GM18526 (cell line): ENCODE data around the gene GRK3.

Experiments used
- POLR2A ChIP-seq: IDR thresholded peaks from 3 replicates; pipeline ENCODE4 v1.6.1; 2011; ENCODE audit not compliant: insufficient read length; ENCODE audit errors: extremely low read depth

GRK3 gene

DNA sequence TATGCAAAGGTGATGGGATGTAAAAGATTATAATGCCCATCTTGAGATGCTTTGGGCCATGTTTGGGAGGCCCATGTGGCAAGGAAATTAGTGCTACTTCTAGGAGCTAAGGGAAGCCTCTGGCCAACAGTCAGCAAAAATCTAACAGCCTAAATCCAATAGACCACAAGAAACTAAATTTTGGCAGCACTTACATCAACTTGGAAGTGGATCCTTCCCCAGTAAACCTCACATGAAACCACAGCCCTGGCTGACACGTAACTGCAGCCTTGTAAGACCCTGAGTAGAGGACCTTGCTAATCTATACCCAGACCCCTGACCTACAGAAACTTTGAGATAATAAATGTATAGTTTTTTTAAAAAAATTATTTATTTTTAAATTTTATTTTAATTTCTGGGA, 13.1 kb upstream of the GRK3 start:
- no peak for TF ChIP-seq POLR2A

DNA sequence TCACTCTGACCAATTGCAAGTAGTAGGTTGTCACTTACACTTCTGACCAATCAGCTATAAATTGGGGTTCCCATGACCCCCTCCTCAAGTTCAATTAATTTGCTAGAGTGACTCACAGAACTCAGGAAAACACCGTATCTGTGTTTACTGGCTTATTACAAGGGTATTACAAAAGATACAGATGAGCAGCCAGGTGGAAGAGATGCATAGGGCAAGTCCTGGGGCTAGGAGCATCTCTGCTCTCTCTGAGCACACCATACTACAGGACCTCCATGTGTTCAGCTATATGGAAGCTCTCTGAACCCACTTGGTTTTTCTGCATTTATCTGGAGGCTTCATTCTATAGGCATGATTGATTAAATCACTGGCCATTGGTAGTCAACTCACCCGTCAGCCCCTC, 11.3 kb upstream of the GRK3 start:
- TF ChIP-seq POLR2A = no peak

DNA sequence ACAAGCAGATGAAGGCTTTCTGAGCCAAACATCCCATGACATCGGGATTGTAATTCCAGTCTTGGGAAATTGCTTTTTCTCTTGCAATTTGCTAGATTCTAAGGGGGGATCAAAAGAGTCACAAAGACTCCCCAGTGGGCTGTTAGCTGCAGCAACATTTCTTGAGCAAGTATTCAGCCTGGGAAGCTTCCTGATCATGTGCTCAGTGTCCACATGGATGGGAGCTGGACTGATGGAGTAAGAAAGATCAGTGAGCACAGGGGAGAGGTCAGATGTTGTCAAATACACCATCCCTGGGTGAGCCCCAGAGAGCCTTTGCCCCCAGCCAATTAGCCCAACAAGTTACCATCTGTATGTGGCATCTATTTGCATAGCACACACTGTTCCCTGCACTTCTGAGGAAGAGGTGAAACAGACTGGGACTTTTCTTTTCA, 10.2 kb upstream of the GRK3 start:
- no peak for TF ChIP-seq POLR2A

DNA sequence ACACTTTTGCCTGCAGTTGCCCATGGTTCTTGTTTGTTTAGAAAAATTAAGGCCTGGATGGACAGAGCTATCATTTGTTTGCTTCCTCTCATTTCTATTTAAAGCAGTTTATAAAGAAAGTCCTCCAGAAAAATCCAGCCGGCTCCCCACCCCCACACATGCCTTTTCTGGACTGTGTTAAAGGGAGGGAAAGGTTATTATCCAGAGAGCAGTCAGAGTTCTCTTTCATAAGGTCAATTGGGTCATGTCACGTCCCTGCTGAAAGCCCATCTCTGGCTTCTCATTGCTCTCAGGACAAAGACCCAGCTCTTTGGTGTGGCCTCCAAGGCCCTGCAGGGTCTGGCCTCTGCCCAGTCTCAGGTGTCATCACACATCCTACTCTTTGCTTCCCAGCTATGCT, 9.8 kb upstream of the GRK3 start:
- no peak for TF ChIP-seq POLR2A

DNA sequence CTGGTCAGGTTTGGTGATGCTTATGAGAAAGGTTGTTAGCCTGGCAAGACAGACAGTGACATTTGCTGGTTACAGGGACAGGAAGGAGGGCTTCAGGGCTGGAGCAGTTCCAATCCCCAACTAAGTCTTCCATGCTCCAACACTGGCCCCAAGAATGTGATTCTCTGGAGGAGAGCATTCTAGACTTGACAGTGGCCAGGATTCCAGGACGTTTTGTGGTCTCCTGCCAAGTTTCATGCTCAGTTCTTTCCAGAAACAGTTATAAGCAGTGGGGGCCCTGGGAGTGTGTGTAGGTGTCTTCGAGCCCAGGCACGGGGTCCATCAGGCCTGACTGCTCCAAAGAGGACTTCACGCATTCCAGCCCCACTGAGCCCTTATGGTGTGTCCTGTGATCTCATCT, 8.9 kb upstream of the GRK3 start:
- no peak for TF ChIP-seq POLR2A

DNA sequence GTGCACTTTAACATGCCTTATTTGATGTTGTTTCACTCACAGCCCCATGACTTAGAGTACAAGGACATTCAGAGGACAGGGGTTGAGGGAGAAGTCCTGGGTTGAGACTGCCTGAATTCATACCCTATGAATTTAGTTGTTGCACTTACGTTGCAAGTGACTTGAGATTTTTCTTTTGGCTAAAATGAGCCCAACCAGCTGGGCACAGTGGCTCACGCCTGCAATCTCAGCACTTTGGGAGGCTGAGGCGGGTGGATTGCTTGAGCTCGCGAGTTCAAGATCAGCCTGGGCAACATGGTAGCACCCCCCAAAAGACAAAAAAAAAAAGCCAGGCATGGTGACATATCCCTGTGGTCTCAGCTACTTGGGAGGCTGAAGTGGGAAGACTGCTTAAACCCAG, 7.3 kb upstream of the GRK3 start:
- no peak for TF ChIP-seq POLR2A

DNA sequence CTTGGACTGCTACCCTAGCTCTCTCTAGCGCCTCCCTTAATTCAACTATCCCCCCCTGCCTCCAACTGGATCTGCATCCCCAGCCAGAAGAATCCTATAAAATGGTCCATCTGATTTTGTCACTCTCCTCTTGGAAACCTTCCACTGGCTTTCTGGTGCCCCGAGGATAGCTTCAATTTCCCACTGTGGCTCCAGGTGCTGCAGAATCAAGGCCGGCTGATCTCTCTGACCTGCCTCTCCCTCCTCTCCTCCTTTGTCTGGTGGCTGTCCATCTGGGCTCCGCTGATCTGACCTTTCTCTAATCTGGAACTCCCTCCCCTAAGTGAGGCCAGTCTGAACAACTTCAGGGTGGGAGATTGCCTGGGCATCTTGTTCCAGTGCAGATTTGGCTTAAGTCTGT, 6.1 kb upstream of the GRK3 start:
- no peak for TF ChIP-seq POLR2A

DNA sequence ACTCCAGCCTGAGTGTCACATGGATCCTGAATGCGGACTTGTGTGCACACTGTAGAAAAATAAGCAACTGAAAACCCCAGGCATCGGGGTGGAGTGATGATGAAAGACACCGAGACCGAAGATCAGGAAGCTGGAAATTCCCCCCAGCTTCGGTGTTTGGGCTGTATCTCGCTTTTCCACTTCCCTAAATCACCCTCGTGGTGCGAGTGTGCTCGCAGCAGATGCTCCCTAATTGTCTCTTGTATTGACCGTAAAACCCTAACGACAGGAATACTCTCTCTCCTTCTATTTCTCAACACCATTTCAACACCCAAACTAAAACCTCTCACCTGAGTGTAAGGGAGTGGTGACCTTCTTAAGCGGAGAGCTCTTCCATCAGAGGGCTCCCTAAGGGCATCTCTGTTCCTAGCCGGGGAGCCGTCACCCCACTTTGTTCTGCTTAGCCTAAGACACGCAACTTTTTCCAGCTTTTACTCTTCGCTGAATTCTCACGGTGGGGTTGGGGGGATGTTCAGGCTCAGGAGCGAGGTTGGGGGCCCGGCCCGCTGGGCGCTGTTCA, 635 bp upstream of the GRK3 start:
- TF ChIP-seq POLR2A = no peak

DNA sequence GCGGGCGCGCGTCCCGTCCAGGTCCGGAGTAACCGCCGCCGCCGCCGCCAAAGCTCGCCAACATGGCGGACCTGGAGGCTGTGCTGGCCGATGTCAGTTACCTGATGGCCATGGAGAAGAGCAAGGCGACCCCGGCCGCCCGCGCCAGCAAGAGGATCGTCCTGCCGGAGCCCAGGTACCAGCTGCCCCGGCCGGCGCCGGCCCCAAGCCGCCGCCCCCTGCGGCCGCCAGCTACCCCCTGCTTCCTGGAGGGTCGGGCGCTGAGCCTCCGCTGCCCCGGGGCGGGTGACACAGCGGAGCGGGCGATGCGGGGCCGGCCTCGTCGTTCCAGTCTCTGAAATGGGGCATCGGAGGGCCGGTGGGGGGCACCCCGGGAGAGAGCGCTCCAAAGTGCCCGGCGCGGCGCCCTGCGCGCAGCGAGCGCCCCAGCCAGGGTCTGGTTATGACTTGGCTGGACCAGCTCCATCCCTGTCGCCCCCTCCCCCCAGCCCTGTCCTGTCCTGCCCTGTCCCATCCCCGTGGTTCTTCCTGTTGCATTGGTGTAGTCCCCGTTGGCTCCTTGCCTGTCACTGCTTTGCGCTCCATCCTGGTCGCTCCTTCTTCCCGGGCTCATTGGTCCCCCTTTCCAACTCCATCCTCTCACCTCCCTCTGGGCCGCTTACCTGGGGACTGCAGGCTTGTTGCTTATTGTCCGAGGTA, 653 bp downstream of the GRK3 start:
- no peak for TF ChIP-seq POLR2A

DNA sequence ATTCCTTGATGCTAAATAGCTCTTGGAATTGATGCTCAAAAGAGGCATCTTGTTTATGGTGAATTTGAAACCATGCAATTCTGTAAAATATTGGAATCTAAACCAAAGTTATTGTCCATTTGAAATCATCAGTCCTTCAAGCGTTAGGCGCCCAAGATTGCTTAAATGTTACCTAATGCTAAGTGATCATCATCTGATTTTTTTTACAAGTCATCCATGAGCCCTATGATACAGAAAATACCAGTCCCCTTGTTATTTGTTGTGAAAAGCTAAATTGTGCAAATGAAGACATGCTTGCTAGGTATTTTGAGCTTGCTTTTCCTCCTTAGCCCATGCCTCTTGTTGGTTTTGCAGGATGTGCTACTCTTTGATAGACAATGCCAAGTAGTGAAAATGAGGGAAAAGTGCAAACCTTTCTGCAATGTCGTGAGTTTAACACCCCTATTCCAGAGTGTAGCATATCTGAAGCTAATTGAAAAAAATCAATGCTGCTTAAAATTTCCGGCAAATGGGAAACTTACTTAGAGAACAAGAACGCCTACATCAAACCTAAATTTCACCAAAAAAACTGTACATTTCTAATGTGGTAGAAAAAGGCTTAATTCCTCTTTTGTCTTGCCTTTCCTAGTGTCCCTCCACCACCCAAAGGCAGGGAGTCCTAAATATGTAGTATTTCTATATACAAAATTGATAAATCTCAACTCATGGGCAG, 1.9 kb downstream of the GRK3 start:
- no peak for TF ChIP-seq POLR2A

DNA sequence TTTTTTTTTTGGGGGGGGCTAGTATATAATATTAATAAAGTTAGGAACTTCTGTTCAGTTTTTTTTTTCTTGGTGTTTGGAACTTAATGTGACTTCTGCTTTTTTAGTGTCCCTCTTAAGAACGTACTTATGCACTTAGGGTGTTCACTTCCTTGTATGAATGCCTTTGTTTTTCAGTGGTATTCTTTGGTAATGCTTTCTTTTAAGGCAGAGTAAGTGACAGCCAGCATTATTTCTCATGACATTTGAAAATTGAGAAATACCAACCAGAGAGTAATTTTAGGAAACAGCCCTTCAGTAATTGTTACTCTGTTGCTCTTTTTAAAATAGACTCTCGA, 2.4 kb downstream of the GRK3 start:
- no peak for TF ChIP-seq POLR2A

DNA sequence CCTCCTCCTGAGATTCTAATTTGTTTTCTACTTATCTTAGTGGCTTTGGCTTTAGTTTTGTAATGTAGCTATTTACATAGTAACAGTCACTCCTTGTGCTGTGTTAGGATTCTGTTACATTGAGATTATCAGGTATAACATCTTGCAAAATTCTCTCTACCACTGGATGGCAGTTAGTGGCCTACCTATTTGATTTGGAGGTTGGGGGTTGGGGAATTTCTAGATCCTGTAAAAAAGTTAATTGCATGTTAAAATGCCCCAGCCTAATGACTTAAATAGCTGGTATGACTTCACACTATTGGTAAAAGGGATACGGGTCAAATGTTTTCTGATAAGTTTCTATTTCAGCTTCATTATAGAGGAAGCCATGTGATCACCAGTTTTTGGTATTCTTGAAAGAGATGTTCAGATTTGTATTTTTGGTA, 2.8 kb downstream of the GRK3 start:
- TF ChIP-seq POLR2A = no peak

DNA sequence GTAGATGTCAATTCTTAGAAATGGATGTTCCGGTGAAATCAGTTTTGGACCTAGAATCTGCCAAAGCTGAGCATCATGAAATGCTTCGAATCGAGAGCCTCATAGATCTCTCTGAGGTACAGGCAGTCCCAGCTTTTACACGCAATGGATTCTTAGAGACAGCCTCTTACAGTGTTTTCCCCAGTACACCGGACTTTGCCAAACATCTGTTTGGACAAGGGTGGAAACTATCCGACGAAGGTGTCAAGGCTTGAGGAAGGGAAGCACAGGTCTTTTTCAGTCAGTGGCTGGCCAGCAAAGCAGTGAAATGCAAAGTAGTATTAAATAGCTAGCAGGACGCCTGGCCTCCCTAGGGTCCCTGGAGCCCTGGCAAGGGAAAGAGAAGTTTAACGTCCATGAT, 4.9 kb downstream of the GRK3 start:
- TF ChIP-seq POLR2A = no peak

DNA sequence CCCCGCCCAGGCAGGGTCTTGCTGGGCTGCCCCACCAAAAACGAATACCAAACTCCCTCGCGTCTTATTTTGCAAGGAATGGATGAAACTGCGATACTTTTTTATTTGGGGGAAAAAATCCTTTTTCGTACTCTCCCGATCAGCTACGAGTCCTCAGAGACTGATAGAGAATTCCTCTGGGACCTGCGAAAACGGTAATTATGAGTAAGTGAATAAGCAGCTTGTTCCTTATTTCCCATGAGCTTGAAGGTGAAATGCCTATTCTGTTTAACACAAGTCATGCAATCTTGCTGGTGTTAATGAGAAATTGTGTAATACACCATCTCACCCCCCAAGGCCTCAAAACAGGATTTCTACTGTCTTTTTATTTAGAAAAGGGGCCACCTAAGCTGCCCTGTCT, 5.5 kb downstream of the GRK3 start:
- TF ChIP-seq POLR2A = no peak

DNA sequence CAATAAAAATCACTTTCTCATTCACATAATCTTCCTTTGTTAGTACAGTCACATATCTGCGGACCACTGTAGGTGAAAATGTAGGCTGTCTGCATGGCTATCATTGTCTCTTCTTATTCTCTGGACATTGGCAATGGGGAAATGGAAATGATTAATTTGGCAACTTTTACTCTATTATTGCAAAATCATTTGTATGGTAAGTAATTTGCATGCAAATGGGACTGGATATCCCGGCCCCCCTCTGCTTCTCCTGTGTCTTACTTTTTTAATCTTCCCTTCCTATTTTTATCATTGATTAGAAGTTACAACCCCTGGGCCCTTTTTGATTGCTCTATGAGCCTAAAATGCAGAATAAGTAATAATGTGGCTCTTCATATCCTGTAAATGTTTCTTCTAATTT, 6.0 kb downstream of the GRK3 start:
- TF ChIP-seq POLR2A = no peak

DNA sequence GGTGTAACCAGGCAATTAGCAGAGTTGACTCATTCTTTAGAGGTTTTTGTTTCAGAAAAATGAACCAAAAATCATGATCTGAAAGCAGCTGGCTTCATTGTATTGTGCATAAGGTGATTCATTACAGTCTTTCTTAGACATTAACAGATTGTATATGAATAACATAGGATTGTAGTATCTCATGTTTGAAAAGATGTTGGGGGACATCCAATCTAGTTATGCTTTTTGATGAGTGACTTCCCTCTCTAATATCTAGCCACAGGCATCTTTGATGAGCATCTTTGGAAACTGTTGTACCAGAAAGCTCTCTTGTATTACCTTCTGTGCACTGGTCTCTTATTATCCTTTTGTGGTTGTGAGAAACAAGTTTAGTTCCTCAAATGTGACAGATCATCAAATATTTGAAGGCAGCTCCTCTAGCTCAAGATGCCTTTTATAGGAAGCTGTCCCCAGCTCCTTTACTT, 8.3 kb downstream of the GRK3 start:
- no peak for TF ChIP-seq POLR2A

DNA sequence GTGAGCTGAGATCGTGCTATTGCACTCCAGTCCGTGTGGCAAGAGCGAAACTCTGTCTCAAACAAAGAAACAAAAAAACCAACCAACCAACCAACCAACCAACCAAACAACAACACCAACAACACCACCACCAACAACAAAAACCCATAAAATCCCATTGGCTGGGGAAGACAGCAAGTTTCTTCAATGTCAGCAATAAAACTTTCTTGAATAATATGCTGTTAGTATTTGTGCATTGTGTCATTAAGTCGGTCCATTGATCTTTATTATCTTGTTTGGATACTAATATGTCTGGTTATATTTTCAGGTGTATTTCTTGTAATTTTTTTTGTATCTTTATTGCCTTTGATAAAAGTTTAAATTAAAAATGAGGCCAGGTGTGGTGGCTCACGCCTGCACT, 9.4 kb downstream of the GRK3 start:
- no peak for TF ChIP-seq POLR2A

DNA sequence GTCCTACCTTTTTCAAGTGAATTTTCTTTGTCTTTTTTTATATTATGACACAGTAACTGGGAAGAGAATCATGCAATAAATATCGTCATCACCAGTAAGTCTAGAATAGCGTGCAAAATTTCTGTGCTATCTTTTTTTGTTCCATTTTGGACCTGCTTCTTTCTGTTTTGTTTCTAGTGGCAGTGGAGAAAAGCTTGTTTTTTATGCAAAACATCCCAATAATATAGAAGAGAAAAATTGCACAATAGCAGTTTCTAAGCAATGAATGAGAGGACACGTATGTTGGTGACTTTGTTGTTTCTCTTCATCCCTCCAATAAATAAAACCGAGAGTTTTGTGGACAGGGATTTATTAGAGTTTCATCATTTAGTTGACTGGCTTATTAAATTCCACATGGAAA, 10.3 kb downstream of the GRK3 start:
- TF ChIP-seq POLR2A = no peak
